Activated T-cell treated with anti-CD3 and anti-CD28 coated beads for 24 hours (primary cell): Measurements from ENCODE around the gene BUD23.

Source experiments
- DNase-seq: peaks from one replicate; pipeline ENCODE4 v3.0.0-alpha.2; 2020; ENCODE audit warnings: low read depth

Gene BUD23

GRCh38 chr7:73742753-73743641 is 59.6 kb downstream of the BUD23 start:
- no peak for DNase-seq

GRCh38 chr7:73746378-73746777 is 63.0 kb downstream of the BUD23 start:
- DNase-seq: no peak
